ENCODE measurements around the gene GMDS. TPM values are rescaled to one million over a fixed set of nuclear protein-coding genes. Genes with fewer than 3 reads are reported as not detected.

Gene GMDS
- total and polyA plus RNA-seq, 2 of the 13 experiments (the other 11 are each of a cell fraction or from before 2014, with no cell fraction given): 64.4 to 112 TPM

GRCh38 chr6:1607516-1608221 lies 637.7 kb downstream of the GMDS start (continued):
- no peak for TF ChIP-seq ZNF639 (CRISPR knock-in tag; conservative IDR thresholded peaks at IDR 0.05)
- TF ChIP-seq ZNF354B (CRISPR knock-in tag; IDR thresholded peaks at IDR 0.05): no peak; the same call in 1 of the 2 replicates
- TF ChIP-seq ATF2 (CRISPR knock-in tag; IDR thresholded peaks at IDR 0.05): no peak
- TF ChIP-seq GPN1 (CRISPR knock-in tag; IDR thresholded peaks at IDR 0.05; ENCODE audit: borderline replicate concordance): no peak
- TF ChIP-seq ZMAT3 (CRISPR knock-in tag; conservative IDR thresholded peaks at IDR 0.05): 0 out of 2 replicates have a peak, but pooled peaks have one; percentile 64
- no peak for TF ChIP-seq TFE3 (CRISPR knock-in tag; IDR thresholded peaks at IDR 0.05)
- 0 out of 2 replicates have a peak, but pooled peaks have one; percentile 81 for TF ChIP-seq CBX2 (IDR thresholded peaks at IDR 0.05; ENCODE audit: low read depth, low read length)
- peak; percentile 19; the same call in 1 of the 2 replicates for TF ChIP-seq CBX2 (CRISPR knock-in tag; IDR thresholded peaks at IDR 0.05; ENCODE audit: low read depth)
- TF ChIP-seq ZNF430 (CRISPR knock-in tag; IDR thresholded peaks at IDR 0.05): no peak
- TF ChIP-seq FOXK1 (CRISPR knock-in tag; IDR thresholded peaks at IDR 0.05; ENCODE audit: borderline replicate concordance, low read depth): peak; percentile 76; the same call in 1 of the 2 replicates
- TF ChIP-seq MEF2D (CRISPR knock-in tag; IDR thresholded peaks at IDR 0.05): no peak
- no peak for TF ChIP-seq BCL3 (CRISPR knock-in tag; IDR thresholded peaks at IDR 0.05)
- no peak for TF ChIP-seq ZNF816 (CRISPR knock-in tag; IDR thresholded peaks at IDR 0.05; ENCODE audit: borderline replicate concordance)
- TF ChIP-seq, protein P1, sequence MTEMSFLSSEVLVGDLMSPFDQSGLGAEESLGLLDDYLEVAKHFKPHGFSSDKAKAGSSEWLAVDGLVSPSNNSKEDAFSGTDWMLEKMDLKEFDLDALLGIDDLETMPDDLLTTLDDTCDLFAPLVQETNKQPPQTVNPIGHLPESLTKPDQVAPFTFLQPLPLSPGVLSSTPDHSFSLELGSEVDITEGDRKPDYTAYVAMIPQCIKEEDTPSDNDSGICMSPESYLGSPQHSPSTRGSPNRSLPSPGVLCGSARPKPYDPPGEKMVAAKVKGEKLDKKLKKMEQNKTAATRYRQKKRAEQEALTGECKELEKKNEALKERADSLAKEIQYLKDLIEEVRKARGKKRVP (CRISPR knock-in tag; IDR thresholded peaks at IDR 0.05): no peak
- no peak for TF ChIP-seq ZNF331 (CRISPR knock-in tag; IDR thresholded peaks at IDR 0.05)
- TF ChIP-seq ZNF33A (CRISPR knock-in tag; IDR thresholded peaks at IDR 0.05; ENCODE audit: borderline replicate concordance): no peak
- no peak for TF ChIP-seq ARHGAP35 (CRISPR knock-in tag; IDR thresholded peaks at IDR 0.05; ENCODE audit: borderline replicate concordance)
- no peak for TF ChIP-seq ZBTB26 (CRISPR knock-in tag; IDR thresholded peaks at IDR 0.05; ENCODE audit: borderline replicate concordance)
- TF ChIP-seq NFKBIZ (CRISPR knock-in tag; IDR thresholded peaks at IDR 0.05): 0 out of 2 replicates have a peak, but pooled peaks have one; percentile 47
- TF ChIP-seq ZNF33B (CRISPR knock-in tag; IDR thresholded peaks at IDR 0.05): no peak
- no peak for TF ChIP-seq RAD51 (IDR thresholded peaks at IDR 0.05; ENCODE audit: borderline replicate concordance)
- TF ChIP-seq MAF1 (CRISPR knock-in tag; IDR thresholded peaks at IDR 0.05; ENCODE audit: borderline replicate concordance): no peak
